Measurements from ENCODE around the gene SLC9A8.

The SLC9A8 gene

GRCh38 chr20:49916146-49917002, 103.7 kb downstream of the SLC9A8 start:
- peak; percentile 30 for DNase-seq (ENCODE audit: low spot score)

- no peak for DNase-seq (ENCODE audit: low spot score)
These were observed 105.8 kb downstream of the SLC9A8 start for GRCh38 chr20:49918446-49918845.

- no peak for DNase-seq (ENCODE audit: low spot score)
These were observed 106.4 kb downstream of the SLC9A8 start for GRCh38 chr20:49919009-49919408.

GRCh38 chr20:49919461-49919860, 106.8 kb downstream of the SLC9A8 start:
- DNase-seq (ENCODE audit: low spot score): no peak

GRCh38 chr20:49924247-49924646, 111.6 kb downstream of the SLC9A8 start:
- no peak for DNase-seq (ENCODE audit: low spot score)

- DNase-seq (ENCODE audit: low spot score): no peak
These were observed 113.3 kb downstream of the SLC9A8 start for GRCh38 chr20:49925901-49926454.

GRCh38 chr20:49928411-49929141, 115.9 kb downstream of the SLC9A8 start:
- DNase-seq (ENCODE audit: low spot score): peak; percentile 89

- DNase-seq (ENCODE audit: low spot score): no peak
These were observed 116.5 kb downstream of the SLC9A8 start for GRCh38 chr20:49929142-49929494.

- DNase-seq (ENCODE audit: low spot score): no peak
These were observed 123.1 kb downstream of the SLC9A8 start for GRCh38 chr20:49935746-49936152.

- DNase-seq (ENCODE audit: low spot score): peak; percentile 91
These were observed 123.8 kb downstream of the SLC9A8 start, which contains the start of gene RNF114 for GRCh38 chr20:49936153-49937026. RNF114 (plus strand) TSS chr20:49936397; CDS start chr20:49936413, 16 bp downstream.

GRCh38 chr20:49937027-49937929, 124.7 kb downstream of the SLC9A8 start:
- peak; percentile 49 for DNase-seq (ENCODE audit: low spot score)

- no peak for DNase-seq (ENCODE audit: low spot score)
These were observed 125.8 kb downstream of the SLC9A8 start for GRCh38 chr20:49938173-49939163.

- DNase-seq (ENCODE audit: low spot score): no peak
These were observed 128.8 kb downstream of the SLC9A8 start for GRCh38 chr20:49941456-49941855.

All from NAMALWA (cell line).